ENCODE measurements around the gene ENC1.

- TF ChIP-seq EZH2 (IDR thresholded peaks at IDR 0.05; ENCODE audit: insufficient read depth, poor library complexity, severe bottlenecking) (no peak), EZH2phosphoT487 (IDR thresholded peaks at IDR 0.05; ENCODE audit: insufficient read depth, low read depth) (no peak)
Observed at GRCh38 chr5:74636149-74636548, 4.4 kb downstream of the ENC1 start.
